ENCODE data around the gene DYNLT5. TPM values are rescaled to one million over a fixed set of nuclear protein-coding genes. Genes with fewer than 3 reads are reported as not detected.
"Not testable (repeated sequence)": the region's sequence is repeated elsewhere in the genome, so short reads cannot be mapped to it uniquely, and the experiment has no call there.

DYNLT5 gene, protein sequence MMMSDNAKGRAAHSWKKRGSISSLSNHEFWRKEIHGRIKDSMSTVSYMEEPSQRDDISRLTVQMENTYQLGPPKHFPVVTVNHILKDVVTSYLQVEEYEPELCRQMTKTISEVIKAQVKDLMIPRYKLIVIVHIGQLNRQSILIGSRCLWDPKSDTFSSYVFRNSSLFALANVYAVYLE
- total RNA-seq, result 1 to 10 TPM in 3 of 4 donors, under 1 TPM in 1; 0.65 to 1.5 (median 1.0) TPM
- polyA plus RNA-seq, result 1.2 TPM
- long read RNA-seq, donor 1, partial matches to known transcripts, result 0 of 2 reads
- long read RNA-seq, donor 1, other reads (novel, unspliced or antisense), result 1 of 2 reads
- long read RNA-seq, donor 2, result 0 reads
- long read RNA-seq, donor 3, partial matches to known transcripts, result 0 of 3 reads
- long read RNA-seq, donor 3, other reads (novel, unspliced or antisense), result 0 of 3 reads
- long read RNA-seq, donor 4, partial matches to known transcripts, result 0 of 1 reads
- long read RNA-seq, donor 4, other reads (novel, unspliced or antisense), result 0 of 1 reads

DNA sequence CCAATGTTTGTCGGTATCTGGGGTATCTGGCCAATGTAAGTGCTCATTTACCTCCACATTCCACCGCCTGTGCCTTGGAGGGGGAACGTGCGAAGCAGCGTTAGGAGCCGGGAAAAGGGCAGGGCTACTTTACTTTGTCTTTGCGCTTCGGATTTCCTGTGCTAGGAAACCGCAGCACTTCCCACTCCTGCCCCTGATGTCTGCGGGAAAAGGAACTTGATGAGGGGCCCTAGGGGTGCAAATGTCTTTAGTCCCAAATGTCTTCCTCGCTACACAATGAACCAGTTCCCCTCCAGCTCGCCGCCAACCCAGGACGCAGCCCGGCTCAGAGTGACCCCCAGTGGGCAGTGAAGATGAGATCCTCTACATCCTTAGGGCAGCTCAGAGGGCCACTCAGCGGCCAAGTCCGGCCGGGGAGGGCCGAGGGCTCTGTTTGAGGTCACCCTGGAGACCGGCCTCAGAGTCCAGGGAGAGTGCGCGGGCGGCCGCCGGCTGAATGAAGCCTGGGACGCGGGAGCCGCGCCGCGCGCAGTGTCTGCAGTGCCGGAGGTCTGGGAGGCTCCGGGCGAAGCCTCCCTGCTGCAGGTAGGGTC is at the start of gene DYNLT5:
Gene DYNLT5, plus strand, starts transcription at position 460 of the 593 bp plus-strand sequence. CDS start 2,200 bp downstream, outside the sequence.
- Histone ChIP-seq H3K27me3 (ENCODE audit: control insufficient read depth, insufficient read depth) (no peaks in the 10 kb centered on the region), H3K27ac (ENCODE audit: low read length) (peak within 1 kb of the TSS; percentile 16), H3K4me3 (ENCODE audit: low read length) (peak within 1 kb of the TSS; percentile 53), H3K4me1 (ENCODE audit: control insufficient read depth, insufficient read depth, low read length) (peaks cover 2% of the 10 kb centered on the region), H3K9me3 (ENCODE audit: control insufficient read depth, low read length) (no peaks in the 10 kb centered on the region)
- 8% methylated on average over 35 of the region's 35 CpGs for WGBS
- peak; percentile 66 to 85 (median 84) for DNase-seq
- intact Hi-C loops (cut with DNase I), result no loop called here
- ATAC-seq, result peak; percentile 92 to 97

DNA sequence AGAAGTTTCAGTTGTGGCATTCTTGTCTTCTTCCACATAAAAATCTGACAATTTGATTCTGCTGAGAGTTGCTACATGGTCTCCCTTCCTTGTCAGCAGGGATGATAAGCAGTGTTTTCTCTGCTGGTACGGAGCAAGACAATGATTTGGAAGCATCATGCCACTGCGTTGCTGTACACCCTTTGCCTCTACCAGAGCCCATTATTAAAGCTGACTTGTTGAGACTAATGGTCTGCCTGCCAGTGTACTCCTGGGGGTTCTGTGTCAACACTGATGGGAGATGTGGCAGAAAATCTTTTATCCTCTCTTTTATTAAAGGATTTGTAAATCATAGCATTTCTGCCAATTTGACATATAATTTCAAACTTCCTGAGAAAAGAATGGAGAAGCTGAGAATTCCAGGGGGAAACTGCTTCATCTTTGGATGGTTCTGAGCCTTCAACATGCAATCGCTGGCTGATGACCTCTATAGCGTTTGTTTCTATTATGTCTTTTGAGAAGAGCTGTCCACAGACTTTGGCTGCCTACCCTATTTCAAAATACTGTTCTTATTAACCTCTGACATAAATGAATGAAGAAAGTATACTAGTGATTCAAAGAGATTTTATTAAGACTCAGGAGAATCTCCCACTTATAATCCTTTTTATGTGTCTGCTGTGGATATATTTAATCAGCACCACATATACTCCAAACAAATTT is 47.9 kb upstream of the DYNLT5 start:
- no peak for DNase-seq
- WGBS, result 57% methylated on average over 4 of the region's 4 CpGs
- intact Hi-C loops (cut with DNase I), result no loop called here
- H3K4me3 ChIP-seq (ENCODE audit: low read length), result no peak overlapping the region
- no peak for ATAC-seq
- H3K4me1 ChIP-seq (ENCODE audit: control insufficient read depth, insufficient read depth, low read length), result no peaks in the 10 kb centered on the region
- H3K27me3 ChIP-seq (ENCODE audit: control insufficient read depth, insufficient read depth), result peaks cover 2% of the 10 kb centered on the region
- H3K27ac ChIP-seq (ENCODE audit: low read length), result no peak overlapping the region
- no peaks in the 10 kb centered on the region for H3K9me3 ChIP-seq (ENCODE audit: control insufficient read depth, low read length)

DNA sequence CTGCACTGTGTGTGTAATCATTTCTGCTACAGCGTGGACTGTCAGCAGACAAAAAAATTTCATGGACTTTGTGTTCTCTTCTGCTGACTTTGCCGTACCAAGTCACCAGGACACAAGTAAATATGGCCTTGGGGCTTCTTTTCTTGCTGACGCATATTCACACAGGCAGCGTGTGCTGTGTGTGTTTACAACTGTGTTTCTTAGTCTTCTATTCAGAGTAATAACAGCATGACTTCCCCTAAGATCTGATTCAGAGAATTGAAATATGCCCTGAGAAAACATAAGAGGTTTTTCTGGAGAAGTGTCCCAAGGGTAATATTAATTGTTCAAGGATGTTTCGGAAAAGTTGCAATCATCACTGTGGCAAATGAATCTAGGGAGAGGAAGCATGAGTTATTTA is 47.1 kb upstream of the DYNLT5 start:
- H3K4me1 ChIP-seq (ENCODE audit: control insufficient read depth, insufficient read depth, low read length), result no peaks in the 10 kb centered on the region
- intact Hi-C loops (cut with DNase I), result no loop called here
- ATAC-seq, result no peak
- 75% methylated on average over 5 of the region's 5 CpGs for WGBS
- no peaks in the 10 kb centered on the region for H3K9me3 ChIP-seq (ENCODE audit: control insufficient read depth, low read length)
- H3K27me3 ChIP-seq (ENCODE audit: control insufficient read depth, insufficient read depth), result peaks cover 2% of the 10 kb centered on the region
- H3K27ac ChIP-seq (ENCODE audit: low read length), result no peak overlapping the region
- no peak overlapping the region for H3K4me3 ChIP-seq (ENCODE audit: low read length)
- DNase-seq, result no peak

DNA sequence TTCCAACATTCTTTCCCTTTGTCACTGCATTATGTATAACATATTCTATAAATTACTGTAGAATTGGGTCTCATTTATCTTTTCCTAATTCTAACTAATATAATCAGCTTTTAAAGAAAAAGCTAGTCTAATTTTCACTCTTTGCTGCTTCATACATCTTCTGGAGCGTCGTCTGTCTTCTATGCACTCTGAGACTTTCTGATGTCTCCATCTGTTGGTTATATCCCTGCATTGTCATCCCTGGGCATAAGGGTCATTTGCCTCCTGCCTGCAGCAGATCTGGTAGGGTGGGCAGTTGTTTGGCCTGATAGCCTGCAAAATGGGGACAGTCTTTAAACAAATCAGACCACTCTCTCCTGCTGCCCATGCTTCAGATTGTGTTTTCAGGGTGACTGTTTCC is 40.8 kb upstream of the DYNLT5 start:
- WGBS, result 29% methylated on average over 2 of the region's 2 CpGs
- no peaks in the 10 kb centered on the region for H3K9me3 ChIP-seq (ENCODE audit: control insufficient read depth, low read length)
- no peaks in the 10 kb centered on the region for H3K4me1 ChIP-seq (ENCODE audit: control insufficient read depth, insufficient read depth, low read length)
- no peak for DNase-seq
- intact Hi-C loops (cut with DNase I), result no loop called here
- no peak for ATAC-seq
- no peak overlapping the region for H3K4me3 ChIP-seq (ENCODE audit: low read length)
- H3K27me3 ChIP-seq (ENCODE audit: control insufficient read depth, insufficient read depth), result no peaks in the 10 kb centered on the region
- no peak overlapping the region for H3K27ac ChIP-seq (ENCODE audit: low read length)

DNA sequence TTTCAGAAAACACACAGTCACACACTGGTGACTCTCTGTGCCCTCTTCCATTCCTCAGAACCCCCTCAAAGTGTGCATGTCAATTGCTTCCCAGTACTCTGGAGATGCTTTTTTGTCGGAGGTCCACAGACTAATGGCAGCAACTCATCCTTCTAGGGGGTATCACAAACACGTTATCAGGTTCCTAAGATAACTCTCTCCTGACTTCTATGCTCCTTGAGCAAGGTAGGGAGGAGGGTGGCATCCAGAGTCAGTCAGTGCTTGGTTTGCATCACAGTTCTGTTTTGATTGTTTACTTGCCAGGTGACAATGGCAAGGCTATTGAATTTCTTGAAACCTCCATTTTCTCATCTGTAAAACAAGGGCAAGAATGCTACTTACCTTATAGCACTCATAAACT is 39.4 kb upstream of the DYNLT5 start:
- Histone ChIP-seq H3K9me3 (ENCODE audit: control insufficient read depth, low read length) (no peaks in the 10 kb centered on the region), H3K27ac (ENCODE audit: low read length) (no peak overlapping the region), H3K27me3 (ENCODE audit: control insufficient read depth, insufficient read depth) (no peaks in the 10 kb centered on the region), H3K4me1 (ENCODE audit: control insufficient read depth, insufficient read depth, low read length) (no peaks in the 10 kb centered on the region), H3K4me3 (ENCODE audit: low read length) (no peak overlapping the region)
- ATAC-seq (no peak), DNase-seq (no peak)
- 47% methylated on average over 2 of the region's 2 CpGs for WGBS
- intact Hi-C loops (cut with DNase I), result no loop called here

DNA sequence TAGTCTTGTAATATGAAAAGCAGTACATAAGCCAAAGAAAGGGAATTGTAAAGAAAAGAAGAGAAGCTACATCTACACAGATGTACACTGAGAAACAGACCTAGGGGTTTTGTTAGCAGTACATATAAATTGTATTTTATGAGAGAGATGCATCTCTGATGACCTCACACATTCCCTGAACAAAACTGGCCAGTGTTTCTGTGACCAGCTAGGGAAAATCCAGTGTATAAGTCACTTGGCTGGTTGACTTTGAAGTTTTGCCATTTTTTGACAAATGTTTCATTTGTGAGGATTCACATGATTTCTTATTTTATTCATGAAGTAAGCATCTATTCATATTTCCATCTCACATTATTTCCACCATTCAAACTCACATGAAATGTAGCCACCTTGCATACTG is 28.3 kb upstream of the DYNLT5 start:
- DNase-seq (no peak), ATAC-seq (no peak)
- H3K27me3 ChIP-seq (ENCODE audit: control insufficient read depth, insufficient read depth), result no peaks in the 10 kb centered on the region
- intact Hi-C loops (cut with DNase I), result no loop called here
- H3K4me1 ChIP-seq (ENCODE audit: control insufficient read depth, insufficient read depth, low read length), result peaks cover 3% of the 10 kb centered on the region
- no peaks in the 10 kb centered on the region for H3K9me3 ChIP-seq (ENCODE audit: control insufficient read depth, low read length)
- no peak overlapping the region for H3K27ac ChIP-seq (ENCODE audit: low read length)
- no peak overlapping the region for H3K4me3 ChIP-seq (ENCODE audit: low read length)

DNA sequence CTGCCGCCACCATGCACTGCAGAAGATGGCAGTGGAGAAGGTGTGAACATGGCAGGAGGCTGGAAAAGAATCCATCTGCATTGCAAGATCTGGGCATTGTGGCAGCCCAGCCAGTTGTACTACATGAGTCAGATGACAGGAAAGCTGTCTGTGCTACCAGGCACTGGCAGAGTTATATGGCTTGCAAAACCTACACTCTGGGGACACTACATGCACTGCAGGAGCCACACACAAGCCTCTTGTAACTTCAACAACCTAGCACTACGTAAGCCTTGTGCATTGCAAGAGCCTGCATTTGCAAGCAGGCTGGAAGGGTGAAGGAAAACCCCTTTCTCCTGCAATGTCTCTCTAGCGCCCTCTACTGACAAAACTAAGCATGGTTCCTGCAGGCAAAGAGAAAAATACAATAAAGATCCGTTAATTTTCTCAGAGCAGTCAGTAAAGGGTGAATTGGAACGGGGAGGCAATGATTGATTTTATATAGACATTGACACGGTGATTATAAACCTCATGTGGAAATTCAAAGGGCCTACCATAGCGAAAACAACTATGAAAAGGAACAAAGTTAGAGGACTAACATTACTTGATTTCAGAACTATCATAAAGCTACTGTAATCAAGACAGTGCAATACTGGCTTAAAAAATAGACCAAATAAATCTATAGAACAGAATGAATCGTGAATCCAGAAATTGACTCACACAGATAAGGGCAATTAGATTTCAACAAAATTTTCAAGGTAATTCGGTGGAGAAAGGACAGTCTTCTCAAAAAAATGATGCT is 26.2 kb upstream of the DYNLT5 start:
- H3K27ac ChIP-seq (ENCODE audit: low read length), result no peak overlapping the region
- H3K4me3 ChIP-seq (ENCODE audit: low read length), result no peak overlapping the region
- H3K4me1 ChIP-seq (ENCODE audit: control insufficient read depth, insufficient read depth, low read length), result peaks cover 3% of the 10 kb centered on the region
- H3K27me3 ChIP-seq (ENCODE audit: control insufficient read depth, insufficient read depth), result no peaks in the 10 kb centered on the region
- ATAC-seq, result peak; percentile 87 to 90
- intact Hi-C loops (cut with DNase I), result no loop called here
- no peaks in the 10 kb centered on the region for H3K9me3 ChIP-seq (ENCODE audit: control insufficient read depth, low read length)
- 27% methylated on average over 9 of the region's 9 CpGs for WGBS
- DNase-seq, result peak in 2 of 3 donors; percentile 42 to 52

DNA sequence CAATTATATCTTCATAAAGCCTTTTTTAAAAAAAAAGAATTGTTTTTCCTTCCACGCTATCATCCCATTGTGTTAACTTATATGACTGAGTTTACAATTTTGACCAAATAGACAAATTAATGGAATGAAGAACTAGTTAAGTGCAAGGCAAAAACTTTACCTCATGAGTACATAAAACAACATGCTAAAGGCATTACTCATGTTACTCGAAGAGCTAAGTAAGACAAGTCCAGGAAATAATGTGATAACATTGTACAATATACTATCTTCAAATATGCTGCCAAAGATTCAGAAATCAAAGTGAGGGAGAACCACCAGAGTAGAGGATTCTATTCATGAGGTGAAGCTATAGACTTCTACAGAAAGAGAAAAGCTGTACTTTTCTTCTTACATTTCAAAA is 24.2 kb upstream of the DYNLT5 start:
- no peak overlapping the region for H3K27ac ChIP-seq (ENCODE audit: low read length)
- peaks cover 3% of the 10 kb centered on the region for H3K4me1 ChIP-seq (ENCODE audit: control insufficient read depth, insufficient read depth, low read length)
- DNase-seq, result no peak
- H3K9me3 ChIP-seq (ENCODE audit: control insufficient read depth, low read length), result no peaks in the 10 kb centered on the region
- intact Hi-C loops (cut with DNase I), result no loop called here
- 67% methylated on average over 2 of the region's 2 CpGs for WGBS
- H3K4me3 ChIP-seq (ENCODE audit: low read length), result no peak overlapping the region
- no peak for ATAC-seq
- no peaks in the 10 kb centered on the region for H3K27me3 ChIP-seq (ENCODE audit: control insufficient read depth, insufficient read depth)

DNA sequence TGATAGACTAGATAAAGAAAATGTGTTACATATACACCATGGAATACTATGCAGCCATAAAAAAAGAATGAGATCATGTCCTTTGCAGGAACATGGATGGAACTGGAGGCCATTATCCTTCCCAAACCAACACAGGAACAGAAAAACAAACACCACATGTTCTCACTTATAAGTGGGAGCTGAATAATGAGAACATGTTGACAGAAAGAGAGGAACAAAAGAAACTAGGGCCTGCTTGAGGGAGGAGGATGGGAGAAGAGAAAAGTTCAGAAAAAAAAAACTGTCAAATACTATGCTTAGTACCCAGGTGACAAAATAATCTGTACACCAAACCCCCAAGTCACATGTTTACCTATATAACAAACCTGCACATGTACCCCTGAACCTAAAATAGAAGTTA is 23.5 kb upstream of the DYNLT5 start:
- H3K4me3 ChIP-seq (ENCODE audit: low read length); H3K9me3 ChIP-seq (ENCODE audit: control insufficient read depth, low read length); ATAC-seq; H3K4me1 ChIP-seq (ENCODE audit: control insufficient read depth, insufficient read depth, low read length); intact Hi-C loops (cut with DNase I); H3K27me3 ChIP-seq (ENCODE audit: control insufficient read depth, insufficient read depth); H3K27ac ChIP-seq (ENCODE audit: low read length); DNase-seq: not testable (repeated sequence)

DNA sequence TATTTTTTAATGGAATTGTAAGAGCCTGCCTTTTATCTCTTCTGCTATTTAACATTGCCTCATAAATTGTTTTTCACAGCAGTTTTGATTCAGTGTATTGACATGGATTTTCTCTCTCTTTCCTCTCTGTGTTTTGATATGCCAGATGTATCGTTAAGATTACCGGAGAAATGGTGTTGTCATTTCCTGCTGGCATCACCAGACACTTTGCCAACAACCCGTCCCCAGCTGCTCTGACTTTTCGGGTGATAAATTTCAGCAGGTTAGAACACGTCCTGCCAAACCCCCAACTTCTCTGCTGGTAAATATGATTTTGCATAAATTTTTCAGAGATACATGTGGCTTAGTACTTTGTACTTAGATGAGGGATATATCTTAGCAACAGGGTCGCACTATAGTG is 23.1 kb upstream of the DYNLT5 start:
- ATAC-seq, result no peak

More for the DNA sequence above, 23.1 kb upstream of the DYNLT5 start:
- WGBS, result 46% methylated on average over 6 of the region's 6 CpGs
- intact Hi-C loops (cut with DNase I), result no loop called here
- no peaks in the 10 kb centered on the region for H3K27me3 ChIP-seq (ENCODE audit: control insufficient read depth, insufficient read depth)
- H3K27ac ChIP-seq (ENCODE audit: low read length), result no peak overlapping the region
- no peak for DNase-seq
- peaks cover 3% of the 10 kb centered on the region for H3K4me1 ChIP-seq (ENCODE audit: control insufficient read depth, insufficient read depth, low read length)
- H3K4me3 ChIP-seq (ENCODE audit: low read length), result no peak overlapping the region
- no peaks in the 10 kb centered on the region for H3K9me3 ChIP-seq (ENCODE audit: control insufficient read depth, low read length)

All from right cardiac atrium (tissue), 5 donors.